ENCODE results near the gene ARHGEF11. TPM values are rescaled to one million over a fixed set of nuclear protein-coding genes. Genes with fewer than 3 reads are reported as not detected.
A peak's percentile ranks its signal among the peaks of the same experiment; 100 is the strongest.

The ARHGEF11 gene
- total and polyA plus RNA-seq, 9 of the 15 experiments (the other 6 are each of a cell fraction or from before 2014, with no cell fraction given): 0.14 to 15.5 (median 9.0) TPM

GRCh38 chr1:156892190-156893047, 153.1 kb downstream of the ARHGEF11 start (continued):
- TF ChIP-seq, protein P1, sequence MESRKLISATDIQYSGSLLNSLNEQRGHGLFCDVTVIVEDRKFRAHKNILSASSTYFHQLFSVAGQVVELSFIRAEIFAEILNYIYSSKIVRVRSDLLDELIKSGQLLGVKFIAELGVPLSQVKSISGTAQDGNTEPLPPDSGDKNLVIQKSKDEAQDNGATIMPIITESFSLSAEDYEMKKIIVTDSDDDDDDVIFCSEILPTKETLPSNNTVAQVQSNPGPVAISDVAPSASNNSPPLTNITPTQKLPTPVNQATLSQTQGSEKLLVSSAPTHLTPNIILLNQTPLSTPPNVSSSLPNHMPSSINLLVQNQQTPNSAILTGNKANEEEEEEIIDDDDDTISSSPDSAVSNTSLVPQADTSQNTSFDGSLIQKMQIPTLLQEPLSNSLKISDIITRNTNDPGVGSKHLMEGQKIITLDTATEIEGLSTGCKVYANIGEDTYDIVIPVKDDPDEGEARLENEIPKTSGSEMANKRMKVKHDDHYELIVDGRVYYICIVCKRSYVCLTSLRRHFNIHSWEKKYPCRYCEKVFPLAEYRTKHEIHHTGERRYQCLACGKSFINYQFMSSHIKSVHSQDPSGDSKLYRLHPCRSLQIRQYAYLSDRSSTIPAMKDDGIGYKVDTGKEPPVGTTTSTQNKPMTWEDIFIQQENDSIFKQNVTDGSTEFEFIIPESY (CRISPR knock-in tag; IDR thresholded peaks at IDR 0.05): 0 out of 2 replicates have a peak, but pooled peaks have one; percentile 55
- 0 out of 3 replicates have a peak, but pooled peaks of 1 of the 2 experiments have one; percentile 49 for TF ChIP-seq CBX3 (IDR thresholded peaks at IDR 0.05; ENCODE audit: borderline replicate concordance in 1 of 2, low read length in 2 of 2)
- TF ChIP-seq TAL1 (IDR thresholded peaks at IDR 0.05): peak; percentile 23; the same call in 1 of the 2 replicates
- TF ChIP-seq RB1 (IDR thresholded peaks at IDR 0.05; ENCODE audit: low read depth): peak; percentile 90
- TF ChIP-seq XRCC5 (IDR thresholded peaks at IDR 0.05; ENCODE audit: low read depth, low read length): peak; percentile 68
- TF ChIP-seq EP400 (IDR thresholded peaks at IDR 0.05): peak; percentile 54; the same call in 1 of the 2 replicates
- TF ChIP-seq NR1H2 (CRISPR knock-in tag; IDR thresholded peaks at IDR 0.05): no peak
- no peak for TF ChIP-seq NFYB (IDR thresholded peaks at IDR 0.05; ENCODE audit: extremely low read depth, insufficient read length)
- 0 out of 2 replicates have a peak, but pooled peaks have one; percentile 29 for TF ChIP-seq RBFOX2 (IDR thresholded peaks at IDR 0.05; ENCODE audit: low read depth, low read length)
- TF ChIP-seq MAFG (tag; conservative IDR thresholded peaks at IDR 0.05): no peak
- TF ChIP-seq KLF6 (CRISPR knock-in tag; IDR thresholded peaks at IDR 0.05; ENCODE audit: borderline replicate concordance): no peak
- peak; percentile 43; the same call in 1 of the 2 replicates for TF ChIP-seq STAG1 (CRISPR knock-in tag; IDR thresholded peaks at IDR 0.05; ENCODE audit: borderline replicate concordance)

All from K562 (cell line).